Suprapubic skin (tissue), 4 donors: ENCODE data around the gene THAP3. TPM values are rescaled to one million over a fixed set of nuclear protein-coding genes. Genes with fewer than 3 reads are reported as not detected.
"Not testable (repeated sequence)": the region's sequence is repeated elsewhere in the genome, so short reads cannot be mapped to it uniquely, and the experiment has no call there.

Experiments used
- DNase-seq, 2 donors: peaks; one replicate each; pipeline ENCODE4 v3.0.0-alpha.2; 2019; ENCODE audit warnings: low spot score in 2 of 2
- H3K27ac ChIP-seq: fragments of 200-600 bp; sonication (generic); one replicate; pipeline ENCODE4 v1.5.1; 2019
- H3K27me3 ChIP-seq: fragments of 200-600 bp; sonication (generic); one replicate; pipeline ENCODE4 v1.5.1; 2019
- H3K36me3 ChIP-seq: fragments of 200-600 bp; sonication (generic); one replicate; pipeline ENCODE4 v1.5.1; 2019
- H3K4me1 ChIP-seq: fragments of 200-600 bp; sonication (generic); one replicate; pipeline ENCODE4 v1.5.1; 2019
- H3K4me3 ChIP-seq: fragments of 200-600 bp; sonication (generic); one replicate; pipeline ENCODE4 v1.5.1; 2019; ENCODE audit warnings: mild to moderate bottlenecking
- H3K9me3 ChIP-seq: fragments of 200-600 bp; sonication (generic); one replicate; pipeline ENCODE4 v1.5.1; 2019
- EP300 ChIP-seq: sonication (generic); formaldehyde crosslinking; IDR thresholded peaks from one replicate; pipeline ENCODE4 v1.6.1; 2017; ENCODE audit warnings: antibody characterized with exemption
- POLR2A ChIP-seq, 2 donors: fragments of 450-650 bp; IDR thresholded peaks; one replicate each; pipeline ENCODE4 v1.6.1; 2017; ENCODE audit warnings: antibody characterized with exemption in 2 of 2, mild to moderate bottlenecking in 2 of 2, moderate library complexity in 2 of 2
- POLR2AphosphoS5 ChIP-seq, 3 donors: sonication (generic); formaldehyde crosslinking; IDR thresholded peaks; one replicate each; pipeline ENCODE4 v1.6.1; 2017; ENCODE audit warnings: antibody characterized with exemption in 3 of 3
- WGBS: methylation state at CpG from one replicate; pipeline ENCODE4 v1.1.5; 2018; 5-methylcytosine and 5-hydroxymethylcytosine counted together
- total RNA-seq, 4 donors: library from RNA; depleted of rRNA; stranded (reverse); fragments of >200 nt; gene quantifications; one replicate each; pipeline ENCODE4 v1.1.0, GENCODE V29; 2016
- TF ChIP-seq, protein P1 (sequence below), 2 donors: fragments of 200-600 bp in 1 of 2; fragments of 450-650 bp in 1 of 2; sonication (generic) in 1 of 2; IDR thresholded peaks; one replicate each; pipeline ENCODE4 v1.5.1; 2016 to 2019; ENCODE audit warnings: antibody characterized with exemption in 2 of 2, mild to moderate bottlenecking in 1 of 2, moderate library complexity in 1 of 2

Gene THAP3
- total RNA-seq, 4 donors from 2014 or later: 13.2 to 31.8 (median 24.8) TPM

DNA sequence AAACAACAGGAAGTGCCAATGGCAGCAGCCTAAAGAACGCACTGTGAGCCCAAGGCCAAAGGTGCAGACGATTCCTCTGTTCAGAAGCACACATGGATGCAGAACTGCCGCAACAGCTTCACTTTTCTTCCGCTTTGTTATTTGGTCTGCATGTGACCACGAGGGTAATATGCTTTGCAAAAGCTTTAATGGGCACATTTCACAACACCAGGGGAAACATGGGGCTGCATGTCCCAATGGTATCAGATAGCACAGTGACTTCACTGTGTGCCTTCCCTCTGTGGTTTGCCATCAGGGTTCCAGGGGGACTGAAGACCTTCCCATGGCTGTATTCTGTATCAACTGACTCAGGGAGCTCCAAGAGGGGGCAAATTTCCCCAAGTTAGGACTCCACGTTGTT, 28.3 kb downstream of the THAP3 start:
- TF ChIP-seq, protein P1, sequence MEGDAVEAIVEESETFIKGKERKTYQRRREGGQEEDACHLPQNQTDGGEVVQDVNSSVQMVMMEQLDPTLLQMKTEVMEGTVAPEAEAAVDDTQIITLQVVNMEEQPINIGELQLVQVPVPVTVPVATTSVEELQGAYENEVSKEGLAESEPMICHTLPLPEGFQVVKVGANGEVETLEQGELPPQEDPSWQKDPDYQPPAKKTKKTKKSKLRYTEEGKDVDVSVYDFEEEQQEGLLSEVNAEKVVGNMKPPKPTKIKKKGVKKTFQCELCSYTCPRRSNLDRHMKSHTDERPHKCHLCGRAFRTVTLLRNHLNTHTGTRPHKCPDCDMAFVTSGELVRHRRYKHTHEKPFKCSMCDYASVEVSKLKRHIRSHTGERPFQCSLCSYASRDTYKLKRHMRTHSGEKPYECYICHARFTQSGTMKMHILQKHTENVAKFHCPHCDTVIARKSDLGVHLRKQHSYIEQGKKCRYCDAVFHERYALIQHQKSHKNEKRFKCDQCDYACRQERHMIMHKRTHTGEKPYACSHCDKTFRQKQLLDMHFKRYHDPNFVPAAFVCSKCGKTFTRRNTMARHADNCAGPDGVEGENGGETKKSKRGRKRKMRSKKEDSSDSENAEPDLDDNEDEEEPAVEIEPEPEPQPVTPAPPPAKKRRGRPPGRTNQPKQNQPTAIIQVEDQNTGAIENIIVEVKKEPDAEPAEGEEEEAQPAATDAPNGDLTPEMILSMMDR (IDR thresholded peaks at IDR 0.05): no peak
- TF ChIP-seq POLR2AphosphoS5 (IDR thresholded peaks at IDR 0.05) (no peak), EP300 (no peak), POLR2A (IDR thresholded peaks at IDR 0.05) (no peak)
- H3K36me3 ChIP-seq: peaks cover 29% of the 10 kb centered on the region
- H3K4me1 ChIP-seq: no peaks in the 10 kb centered on the region
- no peak overlapping the region for H3K27ac ChIP-seq
- DNase-seq: no peak
- H3K9me3 ChIP-seq: no peaks in the 10 kb centered on the region
- WGBS: 92% methylated on average over 6 of the region's 6 CpGs
- H3K4me3 ChIP-seq: no peak overlapping the region
- no peaks in the 10 kb centered on the region for H3K27me3 ChIP-seq

DNA sequence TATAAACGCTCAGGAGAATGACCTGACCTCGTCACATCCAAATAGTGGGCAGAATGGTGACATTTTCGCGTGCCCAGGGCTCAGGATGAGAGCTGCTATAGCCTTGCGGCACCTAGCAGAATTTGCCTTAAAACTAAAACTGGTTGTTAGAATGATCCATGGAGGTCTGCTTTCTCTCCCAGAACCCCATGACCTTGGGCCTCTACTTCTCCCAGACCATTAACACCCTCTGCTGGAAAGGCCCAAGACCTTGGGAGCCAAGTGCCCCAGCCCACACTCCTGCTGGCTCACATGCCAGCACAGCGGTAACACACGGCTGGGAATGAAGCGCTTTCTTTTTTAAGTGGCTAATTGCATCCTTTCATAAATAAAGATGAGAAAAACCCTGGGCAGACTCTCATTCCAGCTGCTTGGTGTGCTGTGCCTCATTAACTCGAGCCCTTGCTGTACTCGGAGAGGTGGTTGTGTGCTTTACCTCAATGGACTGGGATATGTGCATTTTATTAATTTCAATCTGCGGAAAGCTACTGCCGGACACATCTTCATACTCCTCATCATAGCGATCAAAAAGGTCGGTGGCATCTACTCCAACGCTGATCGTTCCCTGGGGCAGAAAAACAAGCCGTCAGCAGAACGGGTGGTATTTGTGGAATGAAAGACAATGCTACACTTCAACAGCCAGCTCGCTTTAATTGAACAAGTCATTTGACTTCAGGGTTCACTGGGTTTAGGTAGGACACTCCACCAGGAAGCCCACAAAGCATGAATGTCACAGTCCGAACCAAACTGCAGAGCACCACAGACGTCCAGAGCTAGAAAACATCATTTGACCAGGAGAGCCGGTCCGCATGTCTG, 29.0 kb downstream of the THAP3 start:
- H3K4me3 ChIP-seq: no peak overlapping the region
- no peaks in the 10 kb centered on the region for H3K4me1 ChIP-seq
- no peaks in the 10 kb centered on the region for H3K9me3 ChIP-seq
- H3K27ac ChIP-seq: no peak overlapping the region
- no peak for DNase-seq
- 89% methylated on average over 23 of the region's 23 CpGs for WGBS
- TF ChIP-seq POLR2AphosphoS5 (IDR thresholded peaks at IDR 0.05): no peak
- TF ChIP-seq POLR2A (IDR thresholded peaks at IDR 0.05): no peak
- TF ChIP-seq, protein P1 (IDR thresholded peaks at IDR 0.05): no peak
- no peak for TF ChIP-seq EP300
- no peaks in the 10 kb centered on the region for H3K27me3 ChIP-seq
- peaks cover 29% of the 10 kb centered on the region for H3K36me3 ChIP-seq

DNA sequence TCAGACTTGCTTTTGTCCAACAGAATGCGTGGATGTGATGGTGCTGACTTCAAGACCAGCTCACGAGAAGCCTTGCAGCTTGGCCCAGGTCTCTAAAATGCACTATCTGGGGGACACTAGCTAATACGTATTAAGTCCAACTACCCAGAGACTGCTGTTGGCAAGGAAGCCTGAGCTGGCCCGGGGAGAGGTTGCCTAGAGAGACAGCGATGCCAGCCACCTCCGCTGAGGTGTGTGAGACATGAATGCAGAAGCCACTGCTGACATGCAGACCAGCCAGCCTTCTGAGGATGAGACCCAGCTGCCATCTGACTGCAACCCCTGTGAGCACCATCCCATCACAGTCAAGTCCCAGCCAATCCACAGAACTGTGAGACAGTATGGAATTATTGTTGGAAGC, 32.5 kb downstream of the THAP3 start:
- no peaks in the 10 kb centered on the region for H3K9me3 ChIP-seq
- H3K4me3 ChIP-seq: no peak overlapping the region
- H3K27ac ChIP-seq: no peak overlapping the region
- no peaks in the 10 kb centered on the region for H3K27me3 ChIP-seq
- no peaks in the 10 kb centered on the region for H3K4me1 ChIP-seq
- TF ChIP-seq EP300 (no peak), POLR2A (IDR thresholded peaks at IDR 0.05) (no peak), POLR2AphosphoS5 (IDR thresholded peaks at IDR 0.05) (no peak)
- TF ChIP-seq, protein P1 (IDR thresholded peaks at IDR 0.05): no peak
- DNase-seq: no peak
- WGBS: 86% methylated on average over 4 of the region's 6 CpGs
- peaks cover 20% of the 10 kb centered on the region for H3K36me3 ChIP-seq

DNA sequence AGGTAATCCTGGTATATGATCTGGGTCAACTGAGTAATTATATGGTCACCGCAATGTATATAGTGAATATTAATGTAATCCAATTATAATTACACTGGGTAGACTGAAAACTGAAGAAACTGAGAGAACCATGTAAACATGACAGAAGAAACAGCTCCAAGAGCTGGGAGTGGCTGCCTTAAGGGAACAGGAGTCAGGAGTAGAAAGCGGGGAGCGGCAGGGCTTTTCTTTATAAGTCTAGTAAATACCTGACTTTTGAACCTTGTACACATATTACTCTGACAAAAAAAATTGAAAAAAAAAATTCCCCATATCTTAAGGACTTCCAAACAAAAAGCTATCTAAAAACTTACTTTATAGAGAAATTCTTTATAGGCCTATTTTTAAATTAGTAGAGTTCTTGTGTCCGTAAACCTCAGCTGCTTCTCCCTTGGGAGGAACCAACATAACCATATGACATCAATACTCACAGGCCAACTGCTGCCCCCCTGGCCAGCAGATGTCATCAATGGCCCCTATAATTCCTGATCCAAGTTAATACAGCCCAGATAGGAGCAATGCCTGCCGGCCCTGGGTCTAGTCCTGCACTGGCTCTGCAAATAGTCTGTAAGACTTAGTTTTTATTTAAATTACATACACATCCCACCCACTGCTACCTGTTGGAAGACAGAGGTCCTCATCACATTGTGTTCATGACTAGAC, 33.8 kb downstream of the THAP3 start:
- 87% methylated on average over 5 of the region's 5 CpGs for WGBS
- Histone ChIP-seq H3K27me3 (no peaks in the 10 kb centered on the region), H3K4me3 (no peak overlapping the region), H3K27ac (no peak overlapping the region), H3K36me3 (peaks cover 6% of the 10 kb centered on the region), H3K9me3 (no peaks in the 10 kb centered on the region), H3K4me1 (no peaks in the 10 kb centered on the region)
- TF ChIP-seq POLR2A (IDR thresholded peaks at IDR 0.05) (no peak), EP300 (no peak), POLR2AphosphoS5 (IDR thresholded peaks at IDR 0.05) (no peak)
- TF ChIP-seq, protein P1 (IDR thresholded peaks at IDR 0.05): no peak
- no peak for DNase-seq

DNA sequence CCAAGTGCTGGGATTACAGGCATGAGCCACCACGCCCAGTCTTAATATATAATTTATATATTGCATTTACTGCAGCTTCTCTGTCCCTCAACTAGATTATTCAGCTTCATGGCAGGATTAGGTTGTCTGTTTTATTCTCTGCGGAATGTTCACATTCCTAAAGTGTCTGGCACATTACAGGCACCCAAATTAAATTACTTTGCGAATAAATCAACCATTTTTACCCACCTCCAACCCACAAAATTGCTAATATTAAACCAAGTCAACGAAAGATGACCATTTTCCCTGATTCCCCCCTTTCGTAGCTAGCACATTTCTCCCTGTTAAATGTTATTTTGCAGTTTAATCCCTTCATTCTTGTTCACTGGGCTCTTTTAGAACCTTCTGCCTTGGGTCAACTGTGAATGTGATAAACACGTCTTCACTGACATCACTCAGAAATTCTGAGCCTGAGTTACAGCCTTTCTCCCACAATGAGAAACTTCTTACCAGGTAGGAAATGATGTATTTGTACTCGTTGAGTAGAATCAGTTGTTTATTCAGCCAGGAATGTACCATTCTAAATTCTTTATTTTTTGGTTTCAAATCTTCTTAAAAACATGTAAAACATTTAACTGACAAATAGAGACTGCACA, 35.9 kb downstream of the THAP3 start:
- no peak for TF ChIP-seq POLR2AphosphoS5 (IDR thresholded peaks at IDR 0.05)
- no peak for TF ChIP-seq POLR2A (IDR thresholded peaks at IDR 0.05)
- TF ChIP-seq, protein P1 (IDR thresholded peaks at IDR 0.05): no peak
- TF ChIP-seq EP300: no peak
- H3K27me3 ChIP-seq: no peaks in the 10 kb centered on the region
- no peaks in the 10 kb centered on the region for H3K9me3 ChIP-seq
- DNase-seq: no peak
- H3K27ac ChIP-seq: no peak overlapping the region
- no peaks in the 10 kb centered on the region for H3K4me1 ChIP-seq
- no peak overlapping the region for H3K4me3 ChIP-seq
- 90% methylated on average over 7 of the region's 7 CpGs for WGBS
- peaks cover 8% of the 10 kb centered on the region for H3K36me3 ChIP-seq

DNA sequence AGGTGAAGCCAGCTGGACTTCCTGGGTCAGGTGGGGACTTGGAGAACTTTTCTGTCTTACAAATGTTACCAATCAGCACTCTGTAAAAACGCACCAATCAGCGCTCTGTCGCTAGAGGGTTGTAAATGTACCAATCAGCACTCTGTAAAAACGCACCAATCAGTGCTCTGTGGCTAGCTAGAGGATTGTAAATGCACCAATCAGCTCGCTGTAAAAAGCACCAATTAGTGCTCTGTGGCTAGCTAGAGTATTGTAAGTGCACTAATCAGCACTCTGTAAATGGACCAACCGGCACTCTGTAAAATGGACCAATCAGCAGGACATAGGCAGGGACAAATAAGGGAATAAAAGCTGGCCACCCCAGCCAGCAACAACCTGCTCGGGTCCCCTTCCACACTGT, 37.8 kb downstream of the THAP3 start:
- not testable (repeated sequence) for DNase-seq, H3K27ac ChIP-seq, H3K27me3 ChIP-seq, H3K4me3 ChIP-seq, H3K9me3 ChIP-seq, H3K4me1 ChIP-seq
- H3K36me3 ChIP-seq: peaks cover 27% of the 10 kb centered on the region
- WGBS: 97% methylated on average over 7 of the region's 7 CpGs
